Adrenal gland (tissue), 12 donors: ENCODE results near the gene SAFB. TPM values are rescaled to one million over a fixed set of nuclear protein-coding genes. Genes with fewer than 3 reads are reported as not detected.

Experiments
- DNase-seq, 7 donors: peaks; one replicate each; pipeline ENCODE4 v3.0.0-alpha.2; 2019 to 2020
- H3K27ac ChIP-seq, 5 donors: fragments of 200-600 bp; sonication (generic) in 4 of 5; 1 replicate in 3 of 5; 2 replicates in 2 of 5; pipeline versions ENCODE4 v1.5.1 to v1.8.0; 2016 to 2020; ENCODE audit warnings: mild to moderate bottlenecking in 1 of 5
- H3K27me3 ChIP-seq: fragments of 200-600 bp; 2 replicates; pipeline ENCODE4 v1.8.0; 2021
- H3K36me3 ChIP-seq, 2 donors: fragments of 200-600 bp; replicated peaks in 1 of 2; 1 replicate in 1 of 2; 2 replicates in 1 of 2; pipeline versions ENCODE4 v1.5.1 to v1.8.0; 2018 to 2022
- H3K4me1 ChIP-seq, 2 donors: fragments of 200-600 bp; replicated peaks in 1 of 2; 1 replicate in 1 of 2; 2 replicates in 1 of 2; pipeline versions ENCODE4 v1.5.1 to v1.8.0; 2018 to 2021
- H3K4me3 ChIP-seq, 4 donors: fragments of 200-600 bp; sonication (generic) in 3 of 4; one replicate each; pipeline ENCODE4 v1.5.1; 2016 to 2018
- H3K9me3 ChIP-seq, 3 donors: fragments of 200-600 bp; sonication (generic) in 1 of 3; replicated peaks in 1 of 3; 1 replicate in 2 of 3; 2 replicates in 1 of 3; pipeline versions ENCODE4 v1.5.1 to v1.8.0; 2016 to 2021
- CTCF ChIP-seq, 6 experiments: fragments of 450-650 bp in 4 of 6; fragments of 200-600 bp in 2 of 6; sonication (generic) in 1 of 6; IDR thresholded peaks; 1 replicate in 5 of 6; 2 replicates in 1 of 6; pipeline versions ENCODE4 v1.5.1 to v1.8.0; 2016 to 2021; ENCODE audit warnings: antibody characterized with exemption in 6 of 6, mild to moderate bottlenecking in 2 of 6, moderate library complexity in 1 of 6
- POLR2A ChIP-seq, 2 donors: fragments of 450-650 bp; IDR thresholded peaks; one replicate each; pipeline ENCODE4 v1.6.1; 2017; ENCODE audit warnings: antibody characterized with exemption in 2 of 2, mild to moderate bottlenecking in 2 of 2, moderate library complexity in 1 of 2
- WGBS, 4 donors: extraction: QIAGEN DNeasy Blood & Tissue Kit in 2 of 4; methylation state at CpG; one replicate each; pipeline versions ENCODE4 v1.1.5 to v1.1.7; 2013 to 2017; 5-methylcytosine and 5-hydroxymethylcytosine counted together
- intact Hi-C, 2 donors: fragments of 100-400 bp; cut with DNase I; formaldehyde crosslinking; loops; one replicate each; pipeline versions ENCODE4 v1.14.1 to v1.15.0; 2022 to 2023
- polyA plus RNA-seq, 3 donors: library from polyadenylated mRNA; stranded (reverse); fragments of 200-250 nt in 2 of 3; fragments of 350-450 nt in 1 of 3; fragmentation: Illumina TruSeq in 1 of 3; extraction: RNeasy Lipid Tissue Mini Kit (QIAGEN cat#74804) in 1 of 3; gene quantifications; one replicate each; pipeline ENCODE4 v1.2.3, GENCODE V29; 2013 to 2014
- total RNA-seq, 9 donors: library from RNA; depleted of rRNA in 4 of 9; stranded (reverse); fragments of >200 nt in 4 of 9; fragments of 120-200 nt in 1 of 9; fragmentation: NEBNext Ultra II Directional in 1 of 9; extraction: Animal tissue kit (Norgen Biotek cat#: 25700) in 1 of 9; gene quantifications; one replicate each; pipeline versions ENCODE4 v1.1.0 to v1.2.4, GENCODE V29; 2013 to 2023
- donor health status: healthy with polysubstance abuse.
- donor health status: Bipolar disorder and iron deficiency.
- donor health status: DM: yes; HTN: yes; CAD: no.
- donor health status: DM: no; HTN: no; CAD: no.
- donor health status: DM: no; HTN: no; CAD: no.
- donor health status: DM: yes; HTN: yes; CAD: no.

The SAFB gene
- total and polyA plus RNA-seq, 12 donors = 38.4 to 125 (median 55.5) TPM

DNA sequence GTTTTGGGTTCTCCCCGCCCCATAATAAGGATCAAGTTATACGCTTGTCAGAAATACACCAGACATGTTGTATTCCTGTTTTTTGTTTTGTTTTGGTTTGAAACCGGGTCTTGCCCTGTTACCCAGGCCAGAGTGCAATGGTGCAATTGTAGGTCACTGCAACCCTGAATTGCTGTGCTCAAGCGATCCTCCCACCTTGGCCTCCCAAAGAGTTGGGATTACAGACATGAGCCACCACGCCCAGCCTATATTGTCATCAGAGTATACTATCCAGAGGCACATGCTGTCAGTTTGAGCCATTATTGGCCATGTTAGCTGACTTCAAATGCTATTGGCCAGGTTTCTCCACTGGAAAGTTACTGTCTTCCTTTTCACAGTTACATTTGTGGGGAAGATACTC lies 9.8 kb downstream of the SAFB start:
- Histone ChIP-seq H3K9me3 (no peaks in the 10 kb centered on the region), H3K4me3 (peak overlapping the region in 1 of 4 donors; percentile 8), H3K27ac (peak overlapping the region in 1 of 5 donors; percentile 40), H3K4me1 (peaks cover 40 to 80% of the 10 kb centered on the region in 2 donors), H3K27me3 (no peaks in the 10 kb centered on the region), H3K36me3 (peaks cover 0 to 14% of the 10 kb centered on the region in 2 donors)
- intact Hi-C loops = no loop called here
- no peak for TF ChIP-seq POLR2A (IDR thresholded peaks at IDR 0.05)
- TF ChIP-seq CTCF (IDR thresholded peaks at IDR 0.05) = no peak
- WGBS, 4 donors = 67 to 80% (median 75%) methylated on average over 5 of the region's 5 CpGs
- no peak for DNase-seq

DNA sequence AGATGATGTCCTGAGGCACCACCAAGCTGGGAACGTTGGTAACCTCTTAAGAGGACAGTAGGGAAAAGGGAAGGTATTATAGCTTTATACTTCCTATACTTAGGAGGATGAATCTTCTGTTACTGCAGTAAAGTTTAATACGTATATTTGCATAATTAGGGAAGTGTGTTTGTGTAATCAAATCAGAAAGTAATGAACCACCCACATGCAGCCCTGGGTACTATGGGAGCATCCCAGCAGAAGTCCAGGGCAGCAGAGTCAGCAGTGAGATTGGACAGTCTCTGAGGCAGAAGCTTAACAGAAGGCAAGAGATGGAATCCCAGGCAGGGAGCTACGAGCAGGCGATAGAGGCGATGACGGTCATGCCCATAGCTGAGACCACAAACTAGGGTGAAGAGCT lies 12.5 kb downstream of the SAFB start:
- intact Hi-C loops = no loop called here
- 83 to 91% (median 89%) methylated on average over 6 of the region's 6 CpGs for WGBS, 4 donors
- Histone ChIP-seq H3K27ac (peak overlapping the region in 1 of 5 donors; percentile 14), H3K27me3 (no peaks in the 10 kb centered on the region), H3K4me3 (no peak overlapping the region), H3K4me1 (peaks cover 37 to 67% of the 10 kb centered on the region in 2 donors), H3K36me3 (no peaks in the 10 kb centered on the region), H3K9me3 (no peaks in the 10 kb centered on the region)
- no peak for TF ChIP-seq POLR2A (IDR thresholded peaks at IDR 0.05)
- TF ChIP-seq CTCF (IDR thresholded peaks at IDR 0.05) = no peak
- peak in 1 of 7 donors; percentile 33 for DNase-seq

DNA sequence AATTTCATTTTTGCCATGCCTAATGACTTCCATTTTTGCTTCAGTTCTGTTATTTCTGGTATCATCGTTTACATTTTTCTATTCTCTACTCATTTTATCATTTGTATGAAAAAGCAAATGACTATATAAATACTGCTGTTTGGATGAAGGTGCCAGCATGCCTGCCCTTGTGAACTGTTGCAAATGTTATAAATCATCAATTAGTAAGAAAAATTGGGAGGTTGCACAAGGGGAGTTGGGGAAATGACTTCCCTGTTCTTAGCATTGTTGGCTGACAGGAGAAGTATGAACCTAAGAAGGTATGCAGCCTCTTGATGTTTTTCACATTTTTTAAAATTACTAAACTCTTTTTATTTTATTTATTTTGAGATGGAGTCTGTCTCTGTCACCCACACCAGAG lies 15.1 kb downstream of the SAFB start:
- WGBS, 4 donors = 33 to 43% (median 39%) methylated on average over 1 of the region's 1 CpG
- peaks cover 0 to 14% of the 10 kb centered on the region in 2 donors for H3K36me3 ChIP-seq
- peak in 2 of 7 donors; percentile 52 to 62 for DNase-seq

GRCh38 chr19:5641171-5641570 lies 18.3 kb downstream of the SAFB start:
- peaks cover 29 to 64% of the 10 kb centered on the region in 2 donors for H3K4me1 ChIP-seq
- H3K27me3 ChIP-seq = no peaks in the 10 kb centered on the region
- 84 to 92% (median 86%) methylated on average over 4 of the region's 4 CpGs for WGBS, 4 donors
- H3K4me3 ChIP-seq = no peak overlapping the region
- TF ChIP-seq CTCF (IDR thresholded peaks at IDR 0.05) = no peak
- TF ChIP-seq POLR2A (IDR thresholded peaks at IDR 0.05) = no peak
- H3K27ac ChIP-seq = peak overlapping the region in 4 of 5 donors; percentile 3 to 68 (median 64)
- no peak for DNase-seq
- intact Hi-C loops = no loop called here
- peaks cover 0 to 46% of the 10 kb centered on the region in 2 donors for H3K36me3 ChIP-seq
- H3K9me3 ChIP-seq = no peaks in the 10 kb centered on the region

More for the DNA sequence above, 15.1 kb downstream of the SAFB start:
- Histone ChIP-seq H3K9me3 (no peaks in the 10 kb centered on the region), H3K27me3 (no peaks in the 10 kb centered on the region), H3K4me3 (no peak overlapping the region), H3K27ac (peak overlapping the region in 2 of 5 donors; percentile 40 to 72), H3K4me1 (peaks cover 25 to 62% of the 10 kb centered on the region in 2 donors)
- no peak for TF ChIP-seq POLR2A (IDR thresholded peaks at IDR 0.05)
- TF ChIP-seq CTCF (IDR thresholded peaks at IDR 0.05) = no peak
- intact Hi-C loops = no loop called here
